Measurements from ENCODE around the gene TGFB1. TPM values are rescaled to one million over a fixed set of nuclear protein-coding genes. Genes with fewer than 3 reads are reported as not detected.

Gene TGFB1
- total RNA-seq, 1 donor from 2014 or later: 3.4 TPM

GRCh38 chr19:41310033-41310831 is 43.5 kb downstream of the TGFB1 start, which contains the start of gene CCDC97:
CCDC97 (plus strand) TSS chr19:41310172; CDS start chr19:41310311, 139 bp downstream.
- Mint-ChIP-seq H3K27ac (peak within 1 kb of the TSS; percentile 96), H3K36me3 (peaks cover 11% of the 10 kb centered on the region), H3K9me3 (no peaks in the 10 kb centered on the region), H3K4me3 (peak within 1 kb of the TSS; percentile 100), H3K4me1 (ENCODE audit: unreplicated experiment) (peaks cover 35% of the 10 kb centered on the region), H3K27me3 (no peaks in the 10 kb centered on the region)
- DNase-seq (ENCODE audit: extremely low spot score, unreplicated experiment): peak; percentile 90
- TF ChIP-seq CTCF (conservative IDR thresholded peaks at IDR 0.05): no peak

GRCh38 chr19:41309180-41310032 is 44.3 kb downstream of the TGFB1 start:
- Mint-ChIP-seq H3K27ac (peak overlapping the region; percentile 96), H3K4me3 (peak overlapping the region; percentile 100), H3K36me3 (peaks cover 11% of the 10 kb centered on the region), H3K4me1 (ENCODE audit: unreplicated experiment) (peaks cover 35% of the 10 kb centered on the region), H3K27me3 (no peaks in the 10 kb centered on the region), H3K9me3 (no peaks in the 10 kb centered on the region)
- no peak for TF ChIP-seq CTCF (conservative IDR thresholded peaks at IDR 0.05)
- no peak for DNase-seq (ENCODE audit: extremely low spot score, unreplicated experiment)

GRCh38 chr19:41308450-41309179 is 45.1 kb downstream of the TGFB1 start:
- Mint-ChIP-seq H3K36me3 (peaks cover 14% of the 10 kb centered on the region), H3K27ac (peak overlapping the region; percentile 96), H3K4me1 (ENCODE audit: unreplicated experiment) (peaks cover 34% of the 10 kb centered on the region)

GRCh38 chr19:41307954-41308449 is 45.7 kb downstream of the TGFB1 start:
- Mint-ChIP-seq H3K4me3 (peak overlapping the region; percentile 100), H3K27me3 (no peaks in the 10 kb centered on the region), H3K36me3 (peaks cover 8% of the 10 kb centered on the region), H3K27ac (peak overlapping the region; percentile 96), H3K4me1 (ENCODE audit: unreplicated experiment) (peaks cover 28% of the 10 kb centered on the region), H3K9me3 (no peaks in the 10 kb centered on the region)
- DNase-seq (ENCODE audit: extremely low spot score, unreplicated experiment): no peak
- TF ChIP-seq CTCF (conservative IDR thresholded peaks at IDR 0.05): no peak

More at GRCh38 chr19:41308450-41309179, 45.1 kb downstream of the TGFB1 start:
- Mint-ChIP-seq H3K4me3 (peak overlapping the region; percentile 100), H3K9me3 (no peaks in the 10 kb centered on the region), H3K27me3 (no peaks in the 10 kb centered on the region)
- peak; percentile 99 for TF ChIP-seq CTCF (conservative IDR thresholded peaks at IDR 0.05)
- peak; percentile 93 for DNase-seq (ENCODE audit: extremely low spot score, unreplicated experiment)

All from type B pancreatic cell (in vitro differentiated cells).